IMR-90 (cell line): ENCODE data around the gene APOBR. TPM values are rescaled to one million over a fixed set of nuclear protein-coding genes. Genes with fewer than 3 reads are reported as not detected.

ENCODE experiments used
- polyA plus RNA-seq, 3 experiments: library from polyadenylated mRNA; depleted of rRNA; stranded (reverse); fragments of >200 nt; gene quantifications; 2 replicates each; pipeline ENCODE4 v1.2.3, GENCODE V29; 2012; ENCODE audit warnings: low replicate concordance in 1 of 3
- total RNA-seq: library from RNA; depleted of rRNA; stranded (reverse); fragments of >200 nt; gene quantifications from 2 replicates; pipeline ENCODE4 v1.2.3, GENCODE V29; 2012; rRNA removed

Gene APOBR
- total and polyA plus RNA-seq, 2 of the 4 experiments (the other 2 are of a cell fraction) = not detected

Other genes starting within 250 kb of the APOBR start
- under 0.01 TPM in 1 of 2 replicates, not detected in the other for gene SBK1, start 202.1 kb upstream of the APOBR start, total RNA-seq
- 0.03 and 0.05 TPM in 2 replicates for gene SBK1, start 202.1 kb upstream of the APOBR start, polyA plus RNA-seq (2012; rRNA removed)
- 0.18 and 0.56 TPM in 2 replicates for gene NPIPB6, start 131.1 kb upstream of the APOBR start, total RNA-seq
- 0.19 and 0.22 TPM in 2 replicates for gene NPIPB6, start 131.1 kb upstream of the APOBR start, polyA plus RNA-seq (2012; rRNA removed)
- 119 and 180 TPM in 2 replicates for gene EIF3CL, start 90.8 kb upstream of the APOBR start, total RNA-seq
- gene EIF3CL, start 90.8 kb upstream of the APOBR start, polyA plus RNA-seq (2012; rRNA removed) = 143 and 153 TPM in 2 replicates
- gene NPIPB7, start 22.3 kb upstream of the APOBR start, total RNA-seq = not detected in 2 replicates
- gene NPIPB7, start 22.3 kb upstream of the APOBR start, polyA plus RNA-seq (2012; rRNA removed) = 0.10 TPM in 1 of 2 replicates, not detected in the other
- gene CLN3, start 2.6 kb upstream of the APOBR start, total RNA-seq = 3.3 and 3.9 TPM in 2 replicates
- 15.9 TPM in 2 replicates for gene CLN3, start 2.6 kb upstream of the APOBR start, polyA plus RNA-seq (2012; rRNA removed)
- not detected in 2 replicates for gene IL27, start 12.2 kb downstream of the APOBR start, total RNA-seq
- gene IL27, start 12.2 kb downstream of the APOBR start, polyA plus RNA-seq (2012; rRNA removed) = not detected in 2 replicates
- 5.8 and 10.2 TPM in 2 replicates for gene NUPR1, start 44.3 kb downstream of the APOBR start, total RNA-seq
- gene NUPR1, start 44.3 kb downstream of the APOBR start, polyA plus RNA-seq (2012; rRNA removed) = 27.9 and 29.8 TPM in 2 replicates
- gene SGF29, start 59.3 kb downstream of the APOBR start, total RNA-seq = 7.2 and 7.7 TPM in 2 replicates
- gene SGF29, start 59.3 kb downstream of the APOBR start, polyA plus RNA-seq (2012; rRNA removed) = 4.3 and 4.7 TPM in 2 replicates
- gene SULT1A2, start 102.4 kb downstream of the APOBR start, total RNA-seq = not detected in 2 replicates
- 0.09 TPM in 1 of 2 replicates, not detected in the other for gene SULT1A2, start 102.4 kb downstream of the APOBR start, polyA plus RNA-seq (2012; rRNA removed)
- gene SULT1A1, start 115.4 kb downstream of the APOBR start, total RNA-seq = 1.1 and 1.6 TPM in 2 replicates
- 1.1 and 1.2 TPM in 2 replicates for gene SULT1A1, start 115.4 kb downstream of the APOBR start, polyA plus RNA-seq (2012; rRNA removed)
- gene NPIPB8, start 143.4 kb downstream of the APOBR start, total RNA-seq = not detected in 2 replicates
- not detected in 2 replicates for gene NPIPB8, start 143.4 kb downstream of the APOBR start, polyA plus RNA-seq (2012; rRNA removed)
- gene EIF3C, start 216.8 kb downstream of the APOBR start, total RNA-seq = 132 and 184 TPM in 2 replicates
- gene EIF3C, start 216.8 kb downstream of the APOBR start, polyA plus RNA-seq (2012; rRNA removed) = 260 and 325 TPM in 2 replicates